ENCODE data around the gene PTPN22.

DNA sequence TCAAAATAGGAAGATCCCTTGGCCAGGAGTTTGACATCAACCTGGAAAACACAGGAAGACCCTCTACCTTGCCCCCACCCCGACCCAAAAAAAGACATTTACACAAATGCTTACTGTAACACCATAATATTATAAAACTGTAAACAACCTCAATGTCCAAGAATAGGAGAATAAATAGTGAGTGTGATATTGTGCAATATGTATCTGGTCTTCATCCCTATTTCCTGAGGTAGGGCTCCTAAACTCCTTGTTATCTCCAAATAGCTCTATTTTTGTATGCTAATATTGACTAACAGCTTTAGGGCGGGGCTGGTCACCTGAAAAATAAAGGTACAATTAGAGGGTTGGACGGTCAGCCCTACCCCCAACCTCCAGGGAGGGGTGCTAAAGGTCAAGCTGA, 82.7 kb downstream of the PTPN22 start:
- TF ChIP-seq CTCF (IDR thresholded peaks at IDR 0.05; ENCODE audit: low read depth, low read length) = no peak
- TF ChIP-seq EZH2phosphoT487 (IDR thresholded peaks at IDR 0.05; ENCODE audit: low read depth) = no peak
